Thyroid gland (tissue), 4 donors: ENCODE results near the gene SF3B2.

Source experiments
- CTCF ChIP-seq, 6 experiments: fragments of 200-600 bp in 3 of 6; fragments of 450-650 bp in 3 of 6; sonication (generic) in 3 of 6; IDR thresholded peaks; one replicate each; pipeline ENCODE4 v1.5.1; 2016 to 2019; ENCODE audit warnings: antibody characterized with exemption in 6 of 6, mild to moderate bottlenecking in 2 of 6, inconsistent platforms in 1 of 6, moderate library complexity in 1 of 6
- POLR2A ChIP-seq, 2 donors: fragments of 450-650 bp; IDR thresholded peaks; one replicate each; pipeline ENCODE4 v1.6.1; 2017; ENCODE audit warnings: antibody characterized with exemption in 2 of 2, mild to moderate bottlenecking in 2 of 2, moderate library complexity in 1 of 2

- TF ChIP-seq CTCF (IDR thresholded peaks at IDR 0.05), result no peak
- no peak for TF ChIP-seq POLR2A (IDR thresholded peaks at IDR 0.05)
Observed at GRCh38 chr11:66052664-66052982, 459 bp downstream of the SF3B2 start.
